Activated naive CD4-positive, alpha-beta T cell treated with anti-CD3 and anti-CD28 coated beads for 36 hours (primary cell): Measurements from ENCODE around the gene FOXN1. TPM values are rescaled to one million over a fixed set of nuclear protein-coding genes. Genes with fewer than 3 reads are reported as not detected.
"Not testable (repeated sequence)": the region's sequence is repeated elsewhere in the genome, so short reads cannot be mapped to it uniquely, and the experiment has no call there.

ENCODE experiments used
- CTCF ChIA-PET: fragments of 350-600 bp; sonication (Branson Sonifier 250); formaldehyde crosslinking; loops from one replicate; lab custom pipeline; 2021; ENCODE audit warnings: antibody characterized with exemption; lab: Charles Lee
- DNase-seq: peaks from one replicate; pipeline ENCODE4 v3.0.0-alpha.2; 2020
- H3K27ac Mint-ChIP-seq: one replicate; pipeline ENCODE4 v1.8.0; 2021; ENCODE audit warnings: mild to moderate bottlenecking, mixed read lengths
- H3K27me3 Mint-ChIP-seq: one replicate; pipeline ENCODE4 v1.8.0; 2021; ENCODE audit warnings: low read depth, mixed read lengths
- H3K36me3 Mint-ChIP-seq: one replicate; pipeline ENCODE4 v1.8.0; 2021; ENCODE audit warnings: low read depth, mixed read lengths
- H3K4me1 Mint-ChIP-seq: one replicate; pipeline ENCODE4 v1.8.0; 2021; ENCODE audit warnings: low read depth, mixed read lengths
- H3K4me3 Mint-ChIP-seq: one replicate; pipeline ENCODE4 v1.8.0; 2021; ENCODE audit warnings: mild to moderate bottlenecking, moderate library complexity, mixed read lengths
- H3K9me3 Mint-ChIP-seq: one replicate; pipeline ENCODE4 v1.8.0; 2021; ENCODE audit warnings: mixed read lengths
- intact Hi-C: fragments of 100-400 bp; cut with micrococcal nuclease; formaldehyde crosslinking; loops from one replicate; pipeline ENCODE4 v1.15.1; 2023
- total RNA-seq, 2 experiments: library from RNA; stranded (reverse); gene quantifications; one replicate each; pipeline ENCODE4 v1.2.3, GENCODE V29; 2021

FOXN1 gene
- total RNA-seq, 2 experiments from 2014 or later, result not detected

- CTCF ChIA-PET, H3K27me3 Mint-ChIP-seq, H3K36me3 Mint-ChIP-seq, H3K4me3 Mint-ChIP-seq, H3K4me1 Mint-ChIP-seq, H3K9me3 Mint-ChIP-seq, intact Hi-C loops, H3K27ac Mint-ChIP-seq, DNase-seq: not testable (repeated sequence)
These were observed 16.1 kb downstream of the FOXN1 start for GRCh38 chr17:28522281-28522680.

GRCh38 chr17:28523186-28523585 is 17.0 kb downstream of the FOXN1 start:
- no peak for DNase-seq
- intact Hi-C loops, result no loop called here
- no peaks in the 10 kb centered on the region for H3K9me3 Mint-ChIP-seq
- H3K27ac Mint-ChIP-seq, result no peak overlapping the region
- H3K36me3 Mint-ChIP-seq, result no peaks in the 10 kb centered on the region
- H3K27me3 Mint-ChIP-seq, result no peaks in the 10 kb centered on the region
- no peak overlapping the region for H3K4me3 Mint-ChIP-seq
- CTCF ChIA-PET, result interaction anchor here (0.6 kb wide), 1 partner anchor 30 kb away, joined by 3 read pairs; no protein-coding TSS in a partner anchor
- H3K4me1 Mint-ChIP-seq, result no peaks in the 10 kb centered on the region

- intact Hi-C loops, result no loop called here
- CTCF ChIA-PET, result no interaction called here
- no peaks in the 10 kb centered on the region for H3K27me3 Mint-ChIP-seq
- no peak for DNase-seq
- H3K9me3 Mint-ChIP-seq, result no peaks in the 10 kb centered on the region
- no peaks in the 10 kb centered on the region for H3K36me3 Mint-ChIP-seq
- no peak overlapping the region for H3K4me3 Mint-ChIP-seq
- H3K4me1 Mint-ChIP-seq, result no peaks in the 10 kb centered on the region
- no peak overlapping the region for H3K27ac Mint-ChIP-seq
These were observed 17.7 kb downstream of the FOXN1 start for GRCh38 chr17:28523876-28524275.

- no peak overlapping the region for H3K27ac Mint-ChIP-seq
- no peaks in the 10 kb centered on the region for H3K9me3 Mint-ChIP-seq
- CTCF ChIA-PET, result interaction anchor here (0.6 kb wide), 1 partner anchor 10 kb away, joined by 3 read pairs; no protein-coding TSS in a partner anchor
- no peak overlapping the region for H3K4me3 Mint-ChIP-seq
- no peaks in the 10 kb centered on the region for H3K27me3 Mint-ChIP-seq
- no peaks in the 10 kb centered on the region for H3K36me3 Mint-ChIP-seq
- no peaks in the 10 kb centered on the region for H3K4me1 Mint-ChIP-seq
- DNase-seq, result no peak
- intact Hi-C loops, result no loop called here
These were observed 18.6 kb downstream of the FOXN1 start for GRCh38 chr17:28524476-28525424.

GRCh38 chr17:28526381-28526780 is 20.2 kb downstream of the FOXN1 start:
- Mint-ChIP-seq H3K4me3 (no peak overlapping the region), H3K36me3 (no peaks in the 10 kb centered on the region), H3K9me3 (no peaks in the 10 kb centered on the region), H3K27me3 (no peaks in the 10 kb centered on the region), H3K4me1 (no peaks in the 10 kb centered on the region), H3K27ac (no peak overlapping the region)
- intact Hi-C loops, result no loop called here
- CTCF ChIA-PET, result no interaction called here
- DNase-seq, result no peak

- CTCF ChIA-PET, result interaction anchor here (0.9 kb wide), 1 partner anchor 32 kb away, joined by 3 read pairs; no protein-coding TSS in a partner anchor
- Mint-ChIP-seq H3K9me3 (no peaks in the 10 kb centered on the region), H3K27ac (no peak overlapping the region), H3K27me3 (no peaks in the 10 kb centered on the region), H3K36me3 (no peaks in the 10 kb centered on the region), H3K4me1 (no peaks in the 10 kb centered on the region), H3K4me3 (no peak overlapping the region)
- DNase-seq, result no peak
- intact Hi-C loops, result no loop called here
These were observed 21.1 kb downstream of the FOXN1 start for GRCh38 chr17:28527181-28527681.

- Mint-ChIP-seq H3K9me3 (no peaks in the 10 kb centered on the region), H3K4me1 (no peaks in the 10 kb centered on the region), H3K27ac (no peak overlapping the region), H3K36me3 (no peaks in the 10 kb centered on the region), H3K27me3 (no peaks in the 10 kb centered on the region), H3K4me3 (no peak overlapping the region)
- CTCF ChIA-PET, result interaction anchor here (0.9 kb wide), 1 partner anchor 33 kb away, joined by 3 read pairs; no protein-coding TSS in a partner anchor
- DNase-seq, result no peak
- intact Hi-C loops, result no loop called here
These were observed 21.7 kb downstream of the FOXN1 start for GRCh38 chr17:28527859-28528258.

GRCh38 chr17:28528327-28529012 is 22.3 kb downstream of the FOXN1 start:
- no peak overlapping the region for H3K4me3 Mint-ChIP-seq
- no peaks in the 10 kb centered on the region for H3K36me3 Mint-ChIP-seq
- DNase-seq, result no peak
- no peaks in the 10 kb centered on the region for H3K27me3 Mint-ChIP-seq
- intact Hi-C loops, result no loop called here
- CTCF ChIA-PET, result interaction anchor here (0.8 to 1.2 kb wide), 4 partner anchors 9 to 611 kb away, joined by 3 read pairs; no protein-coding TSS in a partner anchor
- H3K27ac Mint-ChIP-seq, result no peak overlapping the region
- no peaks in the 10 kb centered on the region for H3K9me3 Mint-ChIP-seq
- H3K4me1 Mint-ChIP-seq, result no peaks in the 10 kb centered on the region

- CTCF ChIA-PET, result interaction anchor here (0.8 to 1.2 kb wide), 3 partner anchors 8 to 610 kb away, joined by 3 read pairs; no protein-coding TSS in a partner anchor
- H3K4me1 Mint-ChIP-seq, result no peaks in the 10 kb centered on the region
- H3K4me3 Mint-ChIP-seq, result no peak overlapping the region
- no peaks in the 10 kb centered on the region for H3K9me3 Mint-ChIP-seq
- H3K36me3 Mint-ChIP-seq, result no peaks in the 10 kb centered on the region
- no peaks in the 10 kb centered on the region for H3K27me3 Mint-ChIP-seq
- DNase-seq, result no peak
- intact Hi-C loops, result no loop called here
- H3K27ac Mint-ChIP-seq, result no peak overlapping the region
These were observed 22.9 kb downstream of the FOXN1 start for GRCh38 chr17:28529013-28529400.

GRCh38 chr17:28530250-28530649 is 24.1 kb downstream of the FOXN1 start:
- Mint-ChIP-seq H3K4me1 (no peaks in the 10 kb centered on the region), H3K27me3 (no peaks in the 10 kb centered on the region), H3K36me3 (no peaks in the 10 kb centered on the region), H3K9me3 (no peaks in the 10 kb centered on the region), H3K27ac (no peak overlapping the region), H3K4me3 (no peak overlapping the region)
- CTCF ChIA-PET, result no interaction called here
- intact Hi-C loops, result no loop called here
- no peak for DNase-seq

- H3K27me3 Mint-ChIP-seq, result no peaks in the 10 kb centered on the region
- intact Hi-C loops, result no loop called here
- H3K4me1 Mint-ChIP-seq, result no peaks in the 10 kb centered on the region
- H3K9me3 Mint-ChIP-seq, result no peaks in the 10 kb centered on the region
- no peak overlapping the region for H3K4me3 Mint-ChIP-seq
- no peaks in the 10 kb centered on the region for H3K36me3 Mint-ChIP-seq
- CTCF ChIA-PET, result interaction anchor here (0.5 kb wide), 2 partner anchors 10 to 103 kb away, joined by 4 to 5 read pairs; no protein-coding TSS in a partner anchor
- DNase-seq, result no peak
- no peak overlapping the region for H3K27ac Mint-ChIP-seq
These were observed 24.8 kb downstream of the FOXN1 start for GRCh38 chr17:28530926-28531325.
